ENCODE data around the gene ELOVL2.

- no peak for TF ChIP-seq CTCF (conservative IDR thresholded peaks at IDR 0.05)
- TF ChIP-seq EZH2 (IDR thresholded peaks at IDR 0.05; ENCODE audit: low read depth): no peak
These were observed 29.0 kb downstream of the ELOVL2 start for GRCh38 chr6:11015102-11015501.
